ENCODE data around the gene GPC6. TPM values are rescaled to one million over a fixed set of nuclear protein-coding genes. Genes with fewer than 3 reads are reported as not detected.

The GPC6 gene
- total RNA-seq, 1 experiment from 2014 or later: 0.22 TPM

DNA sequence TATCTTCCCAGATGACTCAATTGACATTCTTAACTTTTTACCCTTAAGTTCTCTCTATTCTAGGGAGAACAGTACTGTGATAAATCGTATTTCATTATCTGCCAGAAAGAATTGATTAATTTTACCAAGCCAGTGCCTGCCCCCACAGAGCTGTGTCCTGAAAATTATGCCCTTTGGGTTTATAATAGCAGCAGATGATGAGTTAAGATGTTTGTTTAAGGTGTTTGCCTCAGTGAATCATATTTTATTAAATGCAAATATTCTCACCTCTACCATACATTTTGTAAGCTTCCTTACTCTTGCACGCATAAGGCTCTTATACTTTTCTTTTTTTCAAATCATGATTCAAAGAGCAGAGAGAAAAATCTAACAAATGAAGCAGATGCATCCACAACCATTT lies 934.3 kb downstream of the GPC6 start (continued):
- TF ChIP-seq CTCF (IDR thresholded peaks at IDR 0.05 in 2 of 3, conservative IDR thresholded peaks at IDR 0.05 in 1 of 3; ENCODE audit: borderline replicate concordance in 1 of 3, insufficient read depth in 1 of 3, low read depth in 2 of 3, low read length in 2 of 3) (no peak), JUND (IDR thresholded peaks at IDR 0.05) (no peak), SIN3A (IDR thresholded peaks at IDR 0.05; ENCODE audit: low read depth) (no peak), TCF7L2 (IDR thresholded peaks at IDR 0.05; ENCODE audit: borderline replicate concordance, extremely low read depth, insufficient read depth, insufficient read length) (no peak), ELF1 (IDR thresholded peaks at IDR 0.05; ENCODE audit: borderline replicate concordance, low read depth) (no peak), ZBTB33 (IDR thresholded peaks at IDR 0.05; ENCODE audit: extremely low read depth, insufficient replicate concordance, low read length) (no peak), EGR1 (IDR thresholded peaks at IDR 0.05; ENCODE audit: low read depth) (no peak)

GRCh38 chr13:94162289-94162688 lies 935.7 kb downstream of the GPC6 start:
- POLR2A ChIA-PET: no interaction called here
- Histone ChIP-seq H3K4me3 (replicated peaks in 1 of 2; ENCODE audit: low read depth in 1 of 2, low read length in 2 of 2) (no peak overlapping the region), H3K4me2 (ENCODE audit: low read length) (no peak overlapping the region), H3K9me3 (ENCODE audit: control insufficient read depth in 1 of 2, insufficient read depth in 1 of 2, low read depth in 1 of 2, low read length in 2 of 2) (peaks cover 0 to 21% of the 10 kb centered on the region in 2 experiments; a peak in 2 of 4 replicates), H3K79me2 (ENCODE audit: insufficient read depth, low read length) (no peaks in the 10 kb centered on the region), H2AFZ (ENCODE audit: low read depth, low read length, poor library complexity, severe bottlenecking) (no peak overlapping the region), H3K4me1 (ENCODE audit: control insufficient read depth in 1 of 2, insufficient read depth in 2 of 2, low read length in 2 of 2) (no peaks in the 10 kb centered on the region), H4K20me1 (ENCODE audit: insufficient read depth) (no peaks in the 10 kb centered on the region), H3K9me2 (ENCODE audit: insufficient read depth) (no peaks in the 10 kb centered on the region), H3K27ac (ENCODE audit: low read depth, low read length) (no peak overlapping the region), H3K9ac (ENCODE audit: low read length) (no peak overlapping the region), H3K27me3 (ENCODE audit: insufficient read depth, low read length) (no peaks in the 10 kb centered on the region), H3K36me3 (ENCODE audit: control insufficient read depth in 1 of 2, insufficient read depth in 2 of 2, low read length in 2 of 2) (no peaks in the 10 kb centered on the region)
- CTCF ChIA-PET: no interaction called here
- no peak for ATAC-seq
- BruUV-seq (replicated peaks): no TSS peak
- no peak for DNase-seq (ENCODE audit: low read depth, low spot score)
- RAD21 ChIA-PET (ENCODE audit: low non-redundant PET in 1 of 2, low total read pairs in 2 of 2, uncharacterized antibody in 2 of 2, unreplicated experiment in 2 of 2): no interaction called here
- intact Hi-C loops (cut with micrococcal nuclease): no loop called here
- no peak for TF ChIP-seq ZNF274 (IDR thresholded peaks at IDR 0.05; ENCODE audit: low read depth, low read length)
- TF ChIP-seq ZBTB33 (IDR thresholded peaks at IDR 0.05; ENCODE audit: extremely low read depth, insufficient replicate concordance, low read length): no peak
- TF ChIP-seq, protein P1, sequence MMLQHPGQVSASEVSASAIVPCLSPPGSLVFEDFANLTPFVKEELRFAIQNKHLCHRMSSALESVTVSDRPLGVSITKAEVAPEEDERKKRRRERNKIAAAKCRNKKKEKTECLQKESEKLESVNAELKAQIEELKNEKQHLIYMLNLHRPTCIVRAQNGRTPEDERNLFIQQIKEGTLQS (IDR thresholded peaks at IDR 0.05): no peak
- TF ChIP-seq POLR2A (IDR thresholded peaks at IDR 0.05; ENCODE audit: borderline replicate concordance, extremely low read depth, insufficient read depth, insufficient read length): no peak
- TF ChIP-seq, protein P2, sequence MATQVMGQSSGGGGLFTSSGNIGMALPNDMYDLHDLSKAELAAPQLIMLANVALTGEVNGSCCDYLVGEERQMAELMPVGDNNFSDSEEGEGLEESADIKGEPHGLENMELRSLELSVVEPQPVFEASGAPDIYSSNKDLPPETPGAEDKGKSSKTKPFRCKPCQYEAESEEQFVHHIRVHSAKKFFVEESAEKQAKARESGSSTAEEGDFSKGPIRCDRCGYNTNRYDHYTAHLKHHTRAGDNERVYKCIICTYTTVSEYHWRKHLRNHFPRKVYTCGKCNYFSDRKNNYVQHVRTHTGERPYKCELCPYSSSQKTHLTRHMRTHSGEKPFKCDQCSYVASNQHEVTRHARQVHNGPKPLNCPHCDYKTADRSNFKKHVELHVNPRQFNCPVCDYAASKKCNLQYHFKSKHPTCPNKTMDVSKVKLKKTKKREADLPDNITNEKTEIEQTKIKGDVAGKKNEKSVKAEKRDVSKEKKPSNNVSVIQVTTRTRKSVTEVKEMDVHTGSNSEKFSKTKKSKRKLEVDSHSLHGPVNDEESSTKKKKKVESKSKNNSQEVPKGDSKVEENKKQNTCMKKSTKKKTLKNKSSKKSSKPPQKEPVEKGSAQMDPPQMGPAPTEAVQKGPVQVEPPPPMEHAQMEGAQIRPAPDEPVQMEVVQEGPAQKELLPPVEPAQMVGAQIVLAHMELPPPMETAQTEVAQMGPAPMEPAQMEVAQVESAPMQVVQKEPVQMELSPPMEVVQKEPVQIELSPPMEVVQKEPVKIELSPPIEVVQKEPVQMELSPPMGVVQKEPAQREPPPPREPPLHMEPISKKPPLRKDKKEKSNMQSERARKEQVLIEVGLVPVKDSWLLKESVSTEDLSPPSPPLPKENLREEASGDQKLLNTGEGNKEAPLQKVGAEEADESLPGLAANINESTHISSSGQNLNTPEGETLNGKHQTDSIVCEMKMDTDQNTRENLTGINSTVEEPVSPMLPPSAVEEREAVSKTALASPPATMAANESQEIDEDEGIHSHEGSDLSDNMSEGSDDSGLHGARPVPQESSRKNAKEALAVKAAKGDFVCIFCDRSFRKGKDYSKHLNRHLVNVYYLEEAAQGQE (IDR thresholded peaks at IDR 0.05; ENCODE audit: low read depth): no peak
- TF ChIP-seq FOSL1 (IDR thresholded peaks at IDR 0.05; ENCODE audit: low read depth): no peak
- no peak for TF ChIP-seq EGR1 (IDR thresholded peaks at IDR 0.05; ENCODE audit: low read depth)
- TF ChIP-seq SP1 (IDR thresholded peaks at IDR 0.05; ENCODE audit: low read depth): no peak
- TF ChIP-seq SRF (IDR thresholded peaks at IDR 0.05; ENCODE audit: low read depth): no peak
- TF ChIP-seq EZH2 (IDR thresholded peaks at IDR 0.05): no peak
- TF ChIP-seq TCF7L2 (IDR thresholded peaks at IDR 0.05; ENCODE audit: borderline replicate concordance, extremely low read depth, insufficient read depth, insufficient read length): no peak
